GM12801 (cell line): ENCODE data around the gene CNTF.

ENCODE experiments used
- CTCF ChIP-seq: IDR thresholded peaks from one replicate; pipeline ENCODE4 v1.5.1; 2011; ENCODE audit warnings: control low read depth; ENCODE audit not compliant: insufficient read length; ENCODE audit errors: extremely low read depth

Gene CNTF

GRCh38 chr11:58594826-58595225, 27.6 kb upstream of the CNTF start:
- no peak for TF ChIP-seq CTCF

GRCh38 chr11:58596621-58597020, 25.8 kb upstream of the CNTF start:
- TF ChIP-seq CTCF, result no peak

DNA sequence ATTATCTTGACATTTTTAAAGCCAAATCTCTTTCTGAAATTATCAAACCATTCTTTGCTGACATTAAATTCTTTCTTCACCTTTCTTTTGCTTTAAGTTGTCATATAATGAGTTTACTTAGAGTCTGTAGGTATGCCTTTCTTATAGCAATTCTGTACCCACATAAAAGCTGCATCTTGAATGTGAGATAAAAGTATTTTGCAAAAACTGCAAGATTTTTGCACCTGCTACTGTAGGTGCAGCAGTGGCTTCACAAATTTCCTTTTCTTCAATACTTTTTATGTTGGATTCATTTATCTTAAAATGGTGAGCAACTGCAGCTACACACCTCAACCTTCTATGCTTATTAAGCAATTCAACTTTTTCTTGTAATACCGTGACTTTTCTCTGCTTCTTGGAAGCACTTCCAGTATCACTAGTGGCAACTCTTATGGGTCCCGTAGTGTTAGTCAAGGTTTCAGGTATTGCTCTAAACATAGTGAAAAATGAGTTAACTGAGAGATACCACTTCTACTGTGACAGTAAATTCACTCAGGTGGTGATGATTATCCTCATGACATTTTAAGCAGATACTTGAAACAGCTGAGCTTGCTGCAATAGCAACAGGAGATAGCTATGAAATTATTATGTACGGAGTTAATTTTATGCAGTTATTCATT, 24.9 kb upstream of the CNTF start:
- TF ChIP-seq CTCF, result no peak

- TF ChIP-seq CTCF, result no peak
These were observed 22.0 kb upstream of the CNTF start for GRCh38 chr11:58600510-58600909.

- TF ChIP-seq CTCF, result no peak
These were observed 15.3 kb upstream of the CNTF start for GRCh38 chr11:58606930-58607714.

- TF ChIP-seq CTCF, result no peak
These were observed 14.1 kb upstream of the CNTF start for GRCh38 chr11:58608331-58608730.

GRCh38 chr11:58609723-58610122, 12.7 kb upstream of the CNTF start:
- TF ChIP-seq CTCF, result no peak
